GM19463 (cell line): ENCODE measurements around the gene COL25A1.
"Not testable (repeated sequence)": the region's sequence is repeated elsewhere in the genome, so short reads cannot be mapped to it uniquely, and the experiment has no call there.

Experiments
- ATAC-seq: cut with Tn5 transposase; IDR thresholded peaks from one replicate; pipeline ENCODE4 v1.9.1; 2021; ENCODE audit warnings: mild to moderate bottlenecking, moderate library complexity; ENCODE audit not compliant: unreplicated experiment

The COL25A1 gene

GRCh38 chr4:109070677-109071076 is 231.8 kb downstream of the COL25A1 start:
- ATAC-seq = not testable (repeated sequence)

GRCh38 chr4:109067508-109068235 is 234.8 kb downstream of the COL25A1 start:
- no peak for ATAC-seq

GRCh38 chr4:109065006-109065405 is 237.5 kb downstream of the COL25A1 start:
- ATAC-seq = no peak

- no peak for ATAC-seq
Measured at GRCh38 chr4:109053257-109053656, 249.2 kb downstream of the COL25A1 start.

DNA sequence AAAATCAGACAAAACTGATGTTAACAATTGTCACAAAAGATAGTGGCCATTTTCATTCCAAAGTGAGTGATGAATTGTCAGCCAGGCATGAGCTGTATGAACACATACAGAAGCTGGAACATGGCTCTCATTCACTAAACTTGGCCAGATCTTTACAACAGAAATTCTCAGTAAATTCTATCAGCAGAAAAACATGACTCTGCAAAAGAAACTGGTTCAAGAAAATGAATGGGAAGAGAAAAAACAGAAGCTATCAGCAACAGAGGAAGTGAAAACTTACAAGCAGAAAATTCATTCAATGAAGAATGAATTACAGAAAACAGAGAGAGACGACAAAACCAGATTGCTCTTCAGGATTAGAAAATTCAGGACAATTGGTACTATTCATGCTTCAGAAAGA is 249.6 kb downstream of the COL25A1 start:
- no peak for ATAC-seq

- ATAC-seq = no peak
Measured at GRCh38 chr4:109051054-109051453, 251.4 kb downstream of the COL25A1 start.

DNA sequence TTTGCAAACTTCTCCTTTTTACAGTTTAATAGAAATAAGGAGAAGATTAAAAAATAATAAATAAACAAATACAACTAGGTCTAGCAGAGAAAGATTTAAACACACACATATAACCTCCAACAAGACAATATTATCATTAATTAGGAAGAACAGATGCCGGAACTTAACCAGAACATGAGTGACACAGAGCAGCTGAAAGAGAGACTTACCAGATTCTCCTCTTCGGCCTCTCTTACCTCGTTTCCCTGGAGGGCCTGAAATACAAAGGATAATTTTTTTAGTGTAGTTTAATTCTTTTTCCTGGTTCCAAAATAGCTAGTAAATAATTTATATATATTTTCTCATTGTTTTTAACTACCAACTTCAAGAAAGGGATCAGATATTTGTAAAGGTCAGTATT is 252.5 kb downstream of the COL25A1 start:
- no peak for ATAC-seq

DNA sequence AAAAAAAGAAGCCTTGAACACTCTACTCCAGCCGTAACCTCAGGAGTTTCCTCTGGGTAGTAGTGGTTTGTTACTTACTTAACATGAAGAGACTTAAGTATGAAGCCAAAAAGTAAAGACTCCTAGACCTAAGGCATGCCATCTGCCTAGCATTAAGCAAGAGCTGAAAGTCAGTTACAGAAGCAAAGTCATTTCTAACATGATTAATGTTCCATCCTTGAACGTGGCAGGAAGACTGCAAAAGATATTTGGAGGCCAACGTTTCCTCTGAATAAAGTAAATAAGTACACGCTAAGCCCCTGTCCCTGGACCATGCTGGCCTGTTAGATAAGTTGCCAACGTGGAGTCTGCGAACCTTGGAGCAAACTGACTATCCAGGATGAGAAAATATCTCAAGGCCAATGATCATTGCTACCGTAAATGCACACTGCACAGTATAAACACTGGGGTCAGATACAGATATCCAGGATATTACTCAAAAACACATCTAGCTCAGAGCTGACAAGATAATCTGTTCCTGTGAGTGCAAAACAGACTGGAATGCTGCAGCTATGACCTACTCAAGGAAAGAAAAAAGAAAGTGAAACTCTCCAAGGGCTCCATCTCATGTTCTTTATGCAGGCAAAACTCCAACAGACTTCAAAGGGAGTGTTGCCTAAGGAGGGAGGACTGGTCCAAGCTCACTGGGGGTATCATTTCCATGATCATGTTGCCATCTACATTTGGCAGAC is 255.8 kb downstream of the COL25A1 start:
- ATAC-seq = no peak

DNA sequence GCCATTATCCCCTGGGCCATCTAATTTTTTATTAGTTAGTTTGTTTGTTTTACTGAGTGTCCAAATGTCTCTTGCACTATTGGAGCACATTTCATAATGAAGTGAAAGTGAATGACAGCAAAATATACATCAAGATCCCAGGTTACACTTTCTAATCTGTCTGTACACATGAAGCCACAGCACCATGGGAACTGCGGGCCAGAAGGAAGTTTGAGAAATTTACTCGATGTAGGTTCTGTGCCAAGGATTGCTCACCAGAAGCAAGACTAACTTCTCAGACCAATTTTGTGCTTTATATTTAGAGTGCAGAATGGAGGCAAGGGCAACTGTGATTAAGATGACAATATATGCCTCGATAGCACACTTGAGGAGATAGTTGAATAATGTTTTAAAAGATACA is 258.0 kb downstream of the COL25A1 start:
- ATAC-seq = no peak

- ATAC-seq = no peak
Measured at GRCh38 chr4:109043286-109043685, 259.2 kb downstream of the COL25A1 start.

DNA sequence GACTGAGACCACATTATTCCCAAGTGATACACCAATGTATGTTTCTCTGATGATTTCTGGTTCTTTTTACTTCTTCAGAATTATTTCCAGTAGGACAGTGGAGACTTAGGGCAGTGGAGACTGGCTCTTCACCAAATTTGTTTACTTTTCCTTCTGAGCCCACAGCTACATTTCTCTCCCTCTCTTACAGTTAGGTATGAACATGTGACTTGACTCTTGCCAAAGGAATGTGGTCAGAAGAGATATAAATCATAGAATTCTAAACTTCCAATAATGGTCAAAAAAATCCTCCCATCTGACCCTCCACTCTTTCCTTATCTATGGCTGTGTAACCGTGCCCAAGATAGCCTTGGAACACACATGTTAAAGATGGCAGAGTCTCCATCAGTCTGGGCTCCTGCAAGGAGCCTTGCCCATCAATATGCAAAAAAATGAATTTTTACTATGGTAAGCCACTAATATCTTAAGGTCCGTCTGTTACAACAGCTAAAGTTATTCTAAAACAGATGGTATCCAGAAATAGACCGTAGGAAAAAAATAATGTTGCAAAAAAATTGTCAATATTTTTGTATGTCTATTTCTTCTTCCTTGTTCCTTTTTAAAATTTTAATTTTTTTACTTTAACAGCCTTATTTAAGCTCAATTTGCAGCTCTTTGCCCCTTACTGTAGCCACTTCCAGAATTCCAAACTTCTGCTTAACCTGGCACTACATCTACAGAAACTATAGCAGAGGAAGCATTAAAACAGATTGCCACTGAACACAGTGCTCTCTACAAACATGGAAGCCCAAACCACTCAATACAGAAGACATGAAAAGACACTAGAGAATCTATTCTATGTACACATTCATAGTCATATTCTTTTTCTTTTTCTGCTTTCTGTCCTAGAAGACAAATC is 260.7 kb downstream of the COL25A1 start:
- ATAC-seq = no peak

- no peak for ATAC-seq
Measured at GRCh38 chr4:109040441-109040840, 262.0 kb downstream of the COL25A1 start.

DNA sequence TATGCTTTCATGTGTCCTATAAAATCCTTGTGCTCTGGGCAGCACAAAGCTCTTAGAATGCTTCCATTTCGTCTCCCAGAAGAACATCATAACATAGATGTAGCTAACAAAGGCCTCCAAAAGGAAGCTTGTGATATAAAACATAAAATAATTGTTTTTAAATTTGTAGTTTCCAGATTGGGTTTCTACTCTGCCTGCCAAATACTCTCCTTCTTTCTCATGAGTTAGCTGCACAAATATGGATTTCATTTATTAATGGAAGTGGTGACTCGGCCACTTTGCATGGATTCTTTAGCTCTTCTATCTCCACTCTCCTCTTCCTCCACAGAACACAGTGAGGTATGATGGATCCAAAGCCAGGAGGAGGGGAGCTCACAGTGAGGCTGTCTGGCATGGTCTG is 265.4 kb downstream of the COL25A1 start:
- no peak for ATAC-seq

DNA sequence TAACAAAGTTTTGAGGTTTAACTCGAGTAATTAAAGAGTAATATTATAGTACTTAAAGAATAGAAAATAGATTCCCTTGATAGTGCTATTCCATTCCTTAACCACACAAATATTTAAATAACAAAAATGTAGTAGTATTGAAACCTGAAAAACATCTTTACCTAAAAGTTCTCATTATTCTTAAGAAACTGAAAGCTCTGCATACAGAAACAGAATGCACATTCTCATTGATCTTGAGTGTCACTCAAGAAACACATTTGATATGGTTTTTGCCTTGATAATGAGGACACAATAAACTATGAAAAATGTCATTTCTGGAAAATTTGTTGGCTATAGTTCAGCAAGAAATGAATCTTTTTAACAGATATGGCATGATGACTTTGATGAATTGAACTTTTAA is 268.5 kb downstream of the COL25A1 start:
- ATAC-seq = no peak

GRCh38 chr4:109032671-109033070 is 269.8 kb downstream of the COL25A1 start:
- ATAC-seq = no peak

GRCh38 chr4:109029987-109030386 is 272.5 kb downstream of the COL25A1 start:
- no peak for ATAC-seq

GRCh38 chr4:109027016-109027500 is 275.4 kb downstream of the COL25A1 start:
- no peak for ATAC-seq

GRCh38 chr4:109026588-109026987 is 275.9 kb downstream of the COL25A1 start:
- no peak for ATAC-seq

- no peak for ATAC-seq
Measured at GRCh38 chr4:109025471-109026076, 276.9 kb downstream of the COL25A1 start.

DNA sequence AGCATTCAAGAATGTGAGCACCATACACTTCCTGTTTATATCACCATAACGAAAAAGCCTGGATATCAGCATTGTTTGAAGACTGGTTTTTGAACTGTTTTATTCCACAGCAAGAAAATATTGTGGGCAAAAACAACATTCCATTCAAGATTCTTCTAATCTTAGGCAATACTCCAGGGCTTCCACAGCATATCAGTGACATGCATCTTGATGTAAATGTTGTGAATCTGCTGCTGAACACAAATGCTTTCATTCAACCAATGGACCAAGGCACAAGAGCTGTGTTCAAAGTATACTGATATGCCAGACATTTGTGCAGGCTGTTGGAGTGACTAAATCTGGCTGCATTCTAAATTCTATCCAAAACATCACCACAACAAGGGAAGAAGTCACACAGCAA is 279.5 kb downstream of the COL25A1 start:
- no peak for ATAC-seq

DNA sequence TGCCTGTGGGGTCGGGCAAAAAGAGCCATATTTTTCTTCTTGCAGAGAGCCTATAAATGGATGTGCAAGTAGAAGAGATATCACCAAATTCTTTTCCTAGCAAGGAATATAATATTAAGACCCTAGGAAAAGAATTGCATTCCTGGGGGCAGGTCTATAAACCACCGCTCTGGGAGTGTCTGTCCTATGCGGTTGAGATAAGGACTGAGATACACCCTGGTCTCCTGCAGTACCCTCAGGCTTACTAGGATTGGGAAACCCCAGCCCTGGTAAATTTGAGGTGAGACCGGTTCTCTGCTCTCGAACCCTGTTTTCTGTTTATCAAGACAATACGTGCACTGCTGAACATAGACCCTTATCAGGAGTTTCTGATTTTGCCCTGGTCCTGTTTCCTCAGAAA is 280.8 kb downstream of the COL25A1 start:
- not testable (repeated sequence) for ATAC-seq
